ENCODE measurements around the gene AEBP1.

Gene AEBP1

GRCh38 chr7:44142028-44142427 is 37.9 kb downstream of the AEBP1 start:
- DNase-seq (ENCODE audit: low read depth in 3 of 3) = no peak

GRCh38 chr7:44143646-44144250 is 39.6 kb downstream of the AEBP1 start:
- no peak for DNase-seq (ENCODE audit: low read depth in 3 of 3)

GRCh38 chr7:44144426-44144967 is 40.4 kb downstream of the AEBP1 start:
- no peak for DNase-seq (ENCODE audit: low read depth in 3 of 3)

GRCh38 chr7:44144968-44145478 is 40.9 kb downstream of the AEBP1 start:
- no peak for DNase-seq (ENCODE audit: low read depth in 3 of 3)

GRCh38 chr7:44145479-44145968 is 41.4 kb downstream of the AEBP1 start:
- peak in 2 of 3 experiments; percentile 25 to 58 for DNase-seq (ENCODE audit: low read depth in 3 of 3)

- peak; percentile 17 to 74 (median 35) for DNase-seq (ENCODE audit: low read depth in 3 of 3)
These were observed 42.1 kb downstream of the AEBP1 start for GRCh38 chr7:44145969-44146911.

GRCh38 chr7:44147026-44147991 is 43.2 kb downstream of the AEBP1 start:
- DNase-seq (ENCODE audit: low read depth in 3 of 3) = no peak

GRCh38 chr7:44148166-44148565 is 44.0 kb downstream of the AEBP1 start:
- DNase-seq (ENCODE audit: low read depth in 3 of 3) = no peak

GRCh38 chr7:44148961-44149536 is 44.9 kb downstream of the AEBP1 start:
- DNase-seq (ENCODE audit: low read depth in 3 of 3) = no peak

- DNase-seq (ENCODE audit: low read depth in 3 of 3) = no peak
These were observed 45.7 kb downstream of the AEBP1 start for GRCh38 chr7:44149571-44150465.

GRCh38 chr7:44150466-44150832 is 46.3 kb downstream of the AEBP1 start:
- no peak for DNase-seq (ENCODE audit: low read depth in 3 of 3)

GRCh38 chr7:44150966-44151941 is 47.1 kb downstream of the AEBP1 start:
- DNase-seq (ENCODE audit: low read depth in 3 of 3) = no peak

GRCh38 chr7:44151956-44152355 is 47.8 kb downstream of the AEBP1 start:
- DNase-seq (ENCODE audit: low read depth in 3 of 3) = no peak

GRCh38 chr7:44152971-44153947 is 49.1 kb downstream of the AEBP1 start:
- DNase-seq (ENCODE audit: low read depth in 3 of 3) = no peak

GRCh38 chr7:44153948-44154335 is 49.8 kb downstream of the AEBP1 start:
- no peak for DNase-seq (ENCODE audit: low read depth in 3 of 3)

GRCh38 chr7:44154703-44155102 is 50.6 kb downstream of the AEBP1 start:
- DNase-seq (ENCODE audit: low read depth in 3 of 3) = no peak
